MCF 10A (cell line): ENCODE results near the gene GFPT1. TPM values are rescaled to one million over a fixed set of nuclear protein-coding genes. Genes with fewer than 3 reads are reported as not detected.

Experiments
- BruUV-seq: library from RNA; stranded (reverse); fragments of 400-500 nt; replicated peaks from 2 replicates; lab custom pipeline; 2021; lab: Mats Ljungman, UMichigan
- CTCF ChIA-PET: fragments of 300-600 bp; sonication (Branson Sonifier 250); formaldehyde crosslinking; extraction: SDS; loops from one replicate; lab custom pipeline; 2021; ENCODE audit warnings: antibody characterized with exemption, inconsistent platforms; lab: Yijun Ruan, JAX
- POLR2A ChIA-PET: fragments of 300-600, 350-650 bp; sonication (Branson Sonifier 250); formaldehyde crosslinking; extraction: SDS; loops from one replicate; lab custom pipeline; 2020; ENCODE audit warnings: antibody characterized with exemption, inconsistent platforms; lab: Yijun Ruan, JAX
- DNase-seq: peaks from one replicate; pipeline ENCODE4 v3.0.0-alpha.2; 2018; ENCODE audit not compliant: unreplicated experiment
- H3K27ac Mint-ChIP-seq: one replicate; pipeline ENCODE4 v1.8.0; 2022; ENCODE audit warnings: mild to moderate bottlenecking, low read depth, mixed read lengths; ENCODE audit not compliant: unreplicated experiment
- H3K27me3 Mint-ChIP-seq: one replicate; pipeline ENCODE4 v1.8.0; 2022; ENCODE audit warnings: mixed read lengths; ENCODE audit not compliant: insufficient read depth, unreplicated experiment
- H3K36me3 Mint-ChIP-seq: one replicate; pipeline ENCODE4 v1.8.0; 2022; ENCODE audit warnings: mild to moderate bottlenecking, moderate library complexity, mixed read lengths; ENCODE audit not compliant: insufficient read depth, unreplicated experiment
- H3K4me1 Mint-ChIP-seq: one replicate; pipeline ENCODE4 v1.8.0; 2022; ENCODE audit warnings: mixed read lengths; ENCODE audit not compliant: insufficient read depth, unreplicated experiment
- H3K4me3 Mint-ChIP-seq: one replicate; pipeline ENCODE4 v1.8.0; 2022; ENCODE audit warnings: mild to moderate bottlenecking, moderate library complexity, mixed read lengths; ENCODE audit not compliant: unreplicated experiment
- H3K9me3 Mint-ChIP-seq: one replicate; pipeline ENCODE4 v1.8.0; 2022; ENCODE audit warnings: mixed read lengths; ENCODE audit not compliant: unreplicated experiment
- CTCF ChIP-seq: fragments of 200-600 bp; IDR thresholded peaks from one replicate; pipeline ENCODE4 v1.8.0; 2022; ENCODE audit warnings: antibody characterized with exemption, mild to moderate bottlenecking; ENCODE audit not compliant: unreplicated experiment
- intact Hi-C: fragments of 100-400 bp; cut with micrococcal nuclease; formaldehyde crosslinking; loops from 2 replicates; pipeline ENCODE4 v1.14.1; 2022
- total RNA-seq: library from RNA; stranded (reverse); gene quantifications from 2 replicates; pipeline ENCODE4 v1.2.3, GENCODE V29; 2022

Gene GFPT1
- total RNA-seq, 1 experiment from 2014 or later: 176 TPM

GRCh38 chr2:69390001-69390400, 3.0 kb upstream of the GFPT1 start:
- Mint-ChIP-seq H3K4me1 (peaks cover 11% of the 10 kb centered on the region), H3K27me3 (no peaks in the 10 kb centered on the region), H3K9me3 (no peaks in the 10 kb centered on the region), H3K36me3 (peaks cover 9% of the 10 kb centered on the region), H3K27ac (no peak overlapping the region), H3K4me3 (no peak overlapping the region)
- no peak for TF ChIP-seq CTCF
- DNase-seq: no peak
- ChIA-PET POLR2A (interaction anchor here (1.4 kb wide), 1 partner anchor 9 kb away, joined by 5 read pairs; no protein-coding TSS in a partner anchor), CTCF (interaction anchor here (0.6 to 1.2 kb wide), 4 partner anchors 13 to 681 kb away, joined by 3 to 5 read pairs (median 4); no protein-coding TSS in a partner anchor)
- no TSS peak for BruUV-seq
- intact Hi-C loops: no loop called here

- BruUV-seq: no TSS peak
- Mint-ChIP-seq H3K36me3 (peaks cover 11% of the 10 kb centered on the region), H3K27ac (no peak overlapping the region), H3K4me3 (no peak overlapping the region), H3K27me3 (no peaks in the 10 kb centered on the region), H3K9me3 (no peaks in the 10 kb centered on the region), H3K4me1 (peaks cover 17% of the 10 kb centered on the region)
- CTCF ChIA-PET: interaction anchor here (0.6 kb wide), 1 partner anchor 115 kb away, joined by 3 read pairs; no protein-coding TSS in a partner anchor
- TF ChIP-seq CTCF: no peak
- intact Hi-C loops: no loop called here
- DNase-seq: no peak
- POLR2A ChIA-PET: interaction anchor here (0.5 kb wide), 1 partner anchor 49 kb away, joined by 3 read pairs; no protein-coding TSS in a partner anchor
These were observed 2.2 kb upstream of the GFPT1 start for GRCh38 chr2:69389271-69389670.

- ChIA-PET CTCF (interaction anchor here (0.6 to 0.8 kb wide), 3 partner anchors 11 to 280 kb away, joined by 3 read pairs; partner anchors contain the start of gene NFU1), POLR2A (interaction anchor here (0.5 to 2.1 kb wide), 3 partner anchors 10 to 84 kb away, joined by 3 to 6 read pairs (median 4); no protein-coding TSS in a partner anchor)
- DNase-seq: peak; percentile 6
- Mint-ChIP-seq H3K27me3 (no peaks in the 10 kb centered on the region), H3K4me3 (peak overlapping the region; percentile 90), H3K27ac (peak overlapping the region; percentile 96), H3K9me3 (no peaks in the 10 kb centered on the region), H3K36me3 (peaks cover 18% of the 10 kb centered on the region), H3K4me1 (peaks cover 26% of the 10 kb centered on the region)
- intact Hi-C loops: loop anchor here (2.0 kb wide), 1 partner anchor 327 kb away; no protein-coding TSS in a partner anchor
- no peak for TF ChIP-seq CTCF
- TSS peak; percentile 13 for BruUV-seq
These were observed 899 bp upstream of the GFPT1 start for GRCh38 chr2:69387770-69388481.

- peaks cover 22% of the 10 kb centered on the region for H3K36me3 Mint-ChIP-seq
- no peaks in the 10 kb centered on the region for H3K9me3 Mint-ChIP-seq
- intact Hi-C loops: loop anchor here (2.0 kb wide), 1 partner anchor 328 kb away; no protein-coding TSS in a partner anchor
- TSS peak; percentile 55 for BruUV-seq
- H3K27me3 Mint-ChIP-seq: no peaks in the 10 kb centered on the region
- DNase-seq: peak; percentile 4
- peak overlapping the region; percentile 96 for H3K27ac Mint-ChIP-seq
- TF ChIP-seq CTCF: no peak
- peaks cover 38% of the 10 kb centered on the region for H3K4me1 Mint-ChIP-seq
- H3K4me3 Mint-ChIP-seq: peak overlapping the region; percentile 90
- ChIA-PET POLR2A (interaction anchor here (0.8 to 3.8 kb wide), 6 partner anchors 9 to 330 kb away, joined by 3 to 32 read pairs (median 4); partner anchors contain the start of gene NFU1), CTCF (interaction anchor here (0.6 to 2.7 kb wide), 5 partner anchors 9 to 77 kb away, joined by 3 to 14 read pairs (median 4); partner anchors contain the start of gene NFU1)
These were observed 667 bp downstream of the GFPT1 start for GRCh38 chr2:69386360-69386759.
